ACC112 (cell line): ENCODE data around the gene HIVEP3.
"Not testable (repeated sequence)": the region's sequence is repeated elsewhere in the genome, so short reads cannot be mapped to it uniquely, and the experiment has no call there.

Experiments
- H2AFZ ChIP-seq: fragments of 200-600 bp; sonication (generic); one replicate; pipeline ENCODE4 v1.6.0; 2017; ENCODE audit warnings: antibody characterized with exemption, low read length; ENCODE audit not compliant: unreplicated experiment
- H3K27ac ChIP-seq: fragments of 200-600 bp; sonication (generic); 2 replicates; pipeline ENCODE4 v1.5.1; 2014; ENCODE audit warnings: low read depth, mild to moderate bottlenecking, antibody characterized with exemption, low read length, moderate library complexity
- H3K27me3 ChIP-seq: fragments of 200-600 bp; sonication (generic); 2 replicates; pipeline ENCODE4 v1.6.1; 2014; ENCODE audit warnings: mild to moderate bottlenecking, antibody characterized with exemption, low read length, moderate library complexity, mixed read lengths; ENCODE audit not compliant: insufficient read depth
- H3K36me3 ChIP-seq: fragments of 200-600 bp; sonication (generic); 2 replicates; pipeline ENCODE4 v1.6.1; 2016; ENCODE audit warnings: mild to moderate bottlenecking, antibody characterized with exemption, low read length, moderate library complexity, mixed read lengths; ENCODE audit not compliant: insufficient read depth
- H3K4me1 ChIP-seq: fragments of 200-600 bp; sonication (generic); one replicate; pipeline ENCODE4 v1.6.1; 2016; ENCODE audit warnings: low read length, mixed read lengths; ENCODE audit not compliant: insufficient read depth, unreplicated experiment, control insufficient read depth
- H3K4me3 ChIP-seq: fragments of 200-600 bp; sonication (generic); 2 replicates; pipeline ENCODE4 v1.5.1; 2014; ENCODE audit warnings: mild to moderate bottlenecking, low read depth, low read length
- H3K79me2 ChIP-seq: fragments of 200-600 bp; sonication (generic); one replicate; pipeline ENCODE4 v1.6.0; 2016; ENCODE audit warnings: low read length; ENCODE audit not compliant: control insufficient read depth, unreplicated experiment, insufficient read depth

Gene HIVEP3

DNA sequence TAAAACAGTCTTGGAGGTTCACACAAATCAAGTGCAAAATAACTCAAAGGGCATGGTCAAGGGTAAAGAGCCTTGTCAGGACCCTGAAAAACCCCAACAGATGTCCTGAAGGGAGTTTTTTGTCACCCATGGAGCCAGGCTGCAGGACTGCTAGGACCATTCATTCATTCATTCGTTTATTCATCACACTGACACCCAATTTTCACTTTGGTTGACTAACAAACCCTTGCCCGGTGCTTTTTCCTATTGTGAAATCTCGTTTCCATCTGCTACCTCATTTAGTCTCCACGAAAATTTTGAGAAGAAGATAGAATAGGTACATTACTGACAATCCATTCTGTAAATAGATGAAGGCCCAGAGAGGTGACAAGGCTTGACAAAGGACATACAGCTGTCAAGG is 216.0 kb downstream of the HIVEP3 start:
- peaks cover 10% of the 10 kb centered on the region; the same call in 1 of the 2 replicates for H3K27me3 ChIP-seq
- H3K36me3 ChIP-seq, result no peaks in the 10 kb centered on the region
- H3K4me3 ChIP-seq, result no peak overlapping the region
- no peaks in the 10 kb centered on the region for H3K79me2 ChIP-seq
- no peak overlapping the region for H3K27ac ChIP-seq
- no peaks in the 10 kb centered on the region for H3K4me1 ChIP-seq
- no peak overlapping the region for H2AFZ ChIP-seq

DNA sequence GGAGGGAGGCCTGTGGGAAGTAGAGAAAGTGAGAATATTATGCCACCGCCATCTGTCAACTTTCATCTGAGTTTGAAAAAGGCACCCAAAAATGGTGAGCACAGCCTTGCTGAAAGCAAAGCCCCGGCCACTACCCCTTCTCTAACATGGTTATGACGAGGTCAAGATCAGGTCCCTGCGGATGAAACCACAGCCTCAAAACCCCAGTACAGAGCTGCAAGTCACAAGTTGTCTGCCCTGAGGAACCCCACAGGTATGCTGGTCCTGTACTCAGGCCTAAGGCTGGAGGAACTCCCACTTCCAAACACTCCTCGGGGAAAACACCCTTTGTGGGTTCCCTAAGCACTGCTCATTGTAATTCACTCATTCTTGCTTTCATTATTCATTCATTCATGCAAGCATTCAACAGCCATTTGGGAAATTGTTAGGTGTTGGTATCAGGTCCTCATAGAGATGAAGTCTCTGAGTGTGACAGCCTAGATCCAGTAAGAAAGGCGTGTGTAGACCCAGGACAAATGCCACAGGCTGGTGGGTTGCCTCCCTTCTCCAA is 217.7 kb downstream of the HIVEP3 start:
- Histone ChIP-seq H3K4me1 (no peaks in the 10 kb centered on the region), H3K4me3 (no peak overlapping the region)

DNA sequence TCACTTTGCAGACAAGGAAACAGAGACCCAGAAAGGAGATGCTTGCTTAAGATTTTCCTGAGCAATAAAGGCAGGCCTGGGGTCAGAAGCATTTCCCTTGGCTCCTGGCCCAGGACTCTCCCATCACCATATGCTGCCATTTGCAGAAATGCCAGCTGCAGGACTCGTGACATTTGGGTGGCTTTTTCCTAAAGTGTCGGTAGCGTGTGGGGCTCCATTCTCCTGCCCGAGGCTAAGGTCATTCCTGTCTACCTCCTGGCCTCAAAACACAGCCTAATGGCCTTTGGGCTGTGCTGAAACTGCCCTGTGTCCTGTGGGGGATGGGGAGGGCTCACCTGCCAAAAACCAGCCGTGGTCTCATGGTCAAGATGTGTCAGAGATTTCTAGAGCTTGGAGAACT is 218.1 kb downstream of the HIVEP3 start:
- Histone ChIP-seq H3K36me3 (no peaks in the 10 kb centered on the region), H3K79me2 (no peaks in the 10 kb centered on the region), H3K4me1 (no peaks in the 10 kb centered on the region), H3K27ac (no peak overlapping the region), H3K4me3 (no peak overlapping the region), H3K27me3 (no peaks in the 10 kb centered on the region), H2AFZ (no peak overlapping the region)

More for the DNA sequence above, 217.7 kb downstream of the HIVEP3 start:
- no peaks in the 10 kb centered on the region for H3K36me3 ChIP-seq
- H2AFZ ChIP-seq, result no peak overlapping the region
- H3K27ac ChIP-seq, result no peak overlapping the region
- H3K79me2 ChIP-seq, result no peaks in the 10 kb centered on the region
- H3K27me3 ChIP-seq, result no peaks in the 10 kb centered on the region

DNA sequence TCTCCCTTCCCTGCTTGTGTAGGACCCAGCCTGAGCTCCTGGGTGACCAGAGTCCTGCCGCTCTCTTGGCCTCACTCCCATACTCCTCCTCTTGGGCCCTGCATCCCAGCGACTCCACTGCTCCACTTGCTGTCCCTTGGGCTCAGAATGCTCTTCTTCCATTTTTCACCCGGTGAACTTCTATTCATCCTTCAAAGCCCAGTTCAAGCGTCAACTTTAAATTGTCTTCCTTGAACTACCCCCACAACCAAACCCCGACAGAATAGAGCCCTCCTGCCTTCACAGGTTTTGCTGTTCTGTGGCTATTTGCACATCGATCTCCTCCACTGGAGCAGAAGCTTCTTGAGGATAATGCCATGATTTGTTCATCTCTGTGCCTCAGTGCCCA is 218.9 kb downstream of the HIVEP3 start:
- Histone ChIP-seq H3K27me3 (no peaks in the 10 kb centered on the region), H3K79me2 (no peaks in the 10 kb centered on the region), H2AFZ (no peak overlapping the region), H3K4me1 (no peaks in the 10 kb centered on the region), H3K27ac (no peak overlapping the region), H3K4me3 (no peak overlapping the region), H3K36me3 (no peaks in the 10 kb centered on the region)

DNA sequence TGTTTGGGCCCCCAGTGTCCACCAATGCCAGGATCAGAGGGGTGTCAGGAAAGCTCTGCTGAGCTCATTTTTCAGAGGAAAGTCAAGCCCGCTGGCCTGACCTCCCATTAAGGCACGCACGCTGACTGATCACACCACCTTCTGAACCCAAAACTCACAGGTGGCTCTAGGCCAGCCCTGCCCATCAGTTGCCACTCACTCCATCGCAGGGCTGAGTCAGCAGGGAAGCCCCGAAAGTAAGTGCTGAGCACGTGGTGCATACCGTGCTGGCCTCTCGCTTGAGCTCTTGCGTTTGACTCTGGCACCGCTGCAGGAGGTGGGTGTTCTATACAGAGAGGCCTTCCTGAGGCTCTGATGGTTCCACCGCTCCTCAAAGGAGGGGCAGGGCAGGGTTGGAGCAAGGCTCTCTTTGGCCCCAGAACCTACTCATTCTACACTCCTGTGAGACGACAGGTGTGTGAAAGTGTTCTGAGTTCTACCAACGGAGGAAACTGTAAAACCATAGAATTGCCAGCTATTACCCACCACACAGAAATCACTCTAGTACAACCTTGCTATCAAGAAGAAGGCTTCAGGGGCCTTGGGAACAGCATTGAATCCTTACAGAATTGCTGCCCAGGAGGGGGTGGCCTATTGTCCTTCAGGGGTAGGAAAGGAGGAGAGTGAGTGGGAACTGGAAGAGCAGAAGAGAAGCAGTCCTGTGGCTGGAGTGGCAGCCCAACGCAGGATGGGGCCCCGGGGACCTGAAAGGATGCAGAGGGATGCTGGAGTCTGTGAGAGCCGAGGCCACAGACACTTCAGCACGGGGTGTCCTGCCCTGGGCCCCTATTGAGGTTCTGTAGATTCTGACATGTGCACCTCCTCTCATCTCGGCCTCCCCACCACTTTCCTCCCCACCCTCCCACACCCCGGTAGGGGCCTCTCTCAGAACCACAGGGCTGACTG is 219.5 kb downstream of the HIVEP3 start:
- Histone ChIP-seq H3K4me3 (no peak overlapping the region), H3K27me3 (no peaks in the 10 kb centered on the region), H3K79me2 (no peaks in the 10 kb centered on the region), H3K36me3 (no peaks in the 10 kb centered on the region), H2AFZ (no peak overlapping the region), H3K27ac (no peak overlapping the region), H3K4me1 (no peaks in the 10 kb centered on the region)

DNA sequence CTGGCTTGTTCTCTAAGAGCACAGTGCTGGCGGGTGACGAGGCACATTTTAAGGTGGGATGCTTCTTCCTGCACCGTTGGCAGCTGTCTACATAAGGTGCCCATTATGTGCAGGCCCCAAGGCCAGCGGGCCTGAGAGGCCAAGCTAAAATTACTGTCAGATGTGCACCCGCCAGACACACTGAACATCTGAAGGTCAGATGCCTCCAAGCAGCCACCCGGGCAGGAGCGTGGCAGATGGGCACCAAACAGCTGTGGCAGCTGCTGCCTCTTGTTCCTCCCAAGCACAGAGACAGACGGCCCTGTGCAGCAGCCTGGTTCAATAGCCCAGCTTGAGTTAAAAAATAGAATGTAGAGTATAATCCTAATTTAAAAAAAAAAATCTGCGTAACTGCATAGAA is 222.3 kb downstream of the HIVEP3 start:
- no peaks in the 10 kb centered on the region for H3K27me3 ChIP-seq
- no peak overlapping the region for H3K4me3 ChIP-seq
- no peaks in the 10 kb centered on the region for H3K4me1 ChIP-seq
- no peak overlapping the region for H3K27ac ChIP-seq
- no peak overlapping the region for H2AFZ ChIP-seq
- no peaks in the 10 kb centered on the region for H3K36me3 ChIP-seq
- no peaks in the 10 kb centered on the region for H3K79me2 ChIP-seq

DNA sequence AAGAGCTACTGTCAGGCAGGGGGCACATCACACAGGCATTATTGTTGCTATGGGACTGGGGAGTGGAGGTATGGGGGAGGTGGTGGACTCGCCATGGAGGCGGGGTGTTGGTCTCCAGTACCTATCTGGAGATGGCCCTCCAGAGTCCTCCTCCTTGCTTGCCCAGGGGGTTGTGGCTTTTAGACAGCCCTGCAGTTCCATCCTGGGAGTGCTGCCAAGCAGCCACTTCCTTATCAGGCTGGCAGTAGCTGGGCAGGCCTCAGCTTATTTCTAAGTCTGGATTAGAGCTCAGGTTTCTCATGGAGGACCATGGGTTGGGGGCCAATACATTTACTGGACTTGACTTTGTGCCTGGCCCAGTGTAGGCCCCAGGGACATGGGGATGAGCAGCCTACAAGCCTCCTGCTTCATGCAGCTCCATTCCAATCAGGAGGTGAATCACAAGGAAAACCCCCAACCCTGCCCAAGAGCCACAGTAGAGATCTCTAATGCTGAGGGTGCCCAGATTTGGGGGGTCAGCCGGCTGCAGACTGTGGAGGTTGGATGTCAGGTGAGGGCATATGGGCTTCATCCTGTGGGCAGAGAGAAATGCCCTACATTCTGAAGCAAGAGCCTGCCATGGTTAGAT is 223.5 kb downstream of the HIVEP3 start:
- Histone ChIP-seq H3K27ac (no peak overlapping the region), H2AFZ (no peak overlapping the region), H3K79me2 (no peaks in the 10 kb centered on the region), H3K4me1 (no peaks in the 10 kb centered on the region), H3K4me3 (no peak overlapping the region), H3K27me3 (no peaks in the 10 kb centered on the region), H3K36me3 (no peaks in the 10 kb centered on the region)

DNA sequence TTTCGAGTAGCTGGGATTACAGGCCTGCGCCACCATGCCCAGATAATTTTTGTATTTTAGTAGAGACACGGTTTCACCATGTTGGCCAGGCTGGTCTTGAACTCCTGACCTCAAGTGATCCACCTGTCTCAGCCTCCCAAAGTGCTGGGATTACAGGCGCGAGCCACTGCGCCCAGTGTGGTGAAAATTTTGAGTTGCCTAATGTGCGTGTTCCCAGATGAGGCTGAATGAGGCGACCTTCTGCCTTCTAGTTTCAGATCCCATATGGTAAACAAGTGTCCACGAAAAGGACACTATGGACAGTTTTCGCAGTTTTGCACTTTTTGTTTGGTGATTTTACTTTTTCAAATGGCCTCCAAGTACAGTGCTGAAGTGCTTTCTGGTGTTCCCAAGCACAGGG is 226.8 kb downstream of the HIVEP3 start:
- H2AFZ ChIP-seq, H3K36me3 ChIP-seq, H3K27ac ChIP-seq, H3K27me3 ChIP-seq, H3K4me1 ChIP-seq, H3K79me2 ChIP-seq, H3K4me3 ChIP-seq: not testable (repeated sequence)

DNA sequence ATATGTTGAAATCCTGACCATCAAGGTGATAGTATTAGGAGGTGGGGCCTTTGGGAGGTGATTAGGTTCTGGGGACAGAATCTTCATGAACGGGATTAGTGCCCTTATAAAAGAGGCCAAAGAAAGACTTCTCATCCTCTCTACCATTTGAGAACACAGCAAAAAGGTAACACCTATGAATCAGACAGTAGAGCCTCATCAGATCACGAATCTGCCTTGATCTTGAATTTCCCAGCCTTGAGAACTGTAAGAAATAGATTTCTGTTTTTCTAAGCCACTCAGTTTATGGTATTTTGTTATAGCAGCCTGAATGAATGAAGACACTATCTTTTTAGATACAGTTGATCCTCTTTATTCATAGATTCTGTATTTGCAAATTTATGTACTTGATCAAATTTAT is 227.3 kb downstream of the HIVEP3 start:
- Histone ChIP-seq H3K4me3 (no peak overlapping the region), H3K79me2 (no peaks in the 10 kb centered on the region), H3K4me1 (no peaks in the 10 kb centered on the region), H3K27ac (no peak overlapping the region), H2AFZ (no peak overlapping the region), H3K27me3 (no peaks in the 10 kb centered on the region), H3K36me3 (no peaks in the 10 kb centered on the region)

DNA sequence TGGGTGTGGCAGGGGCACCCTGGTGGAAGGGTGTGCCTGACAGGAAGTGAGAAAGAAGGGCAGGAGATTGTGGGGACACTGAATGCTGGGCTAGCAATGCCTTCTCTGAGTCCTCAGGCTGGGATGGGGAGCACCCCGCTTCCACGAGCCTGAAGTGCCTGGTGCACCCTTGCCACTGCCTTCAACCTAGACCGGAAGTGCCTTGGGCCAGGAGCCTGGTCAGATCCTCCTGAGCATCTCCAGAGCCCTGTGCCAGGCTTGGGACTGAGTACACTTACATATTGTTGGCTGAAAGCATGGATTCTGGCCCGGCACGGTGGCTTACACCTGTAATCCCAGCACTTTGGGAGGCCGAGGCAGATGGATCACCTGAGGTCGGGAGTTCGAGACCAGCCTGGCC is 228.4 kb downstream of the HIVEP3 start:
- no peaks in the 10 kb centered on the region for H3K79me2 ChIP-seq
- no peak overlapping the region for H3K27ac ChIP-seq
- no peak overlapping the region for H2AFZ ChIP-seq
- no peaks in the 10 kb centered on the region for H3K4me1 ChIP-seq
- H3K36me3 ChIP-seq, result no peaks in the 10 kb centered on the region
- H3K27me3 ChIP-seq, result no peaks in the 10 kb centered on the region
- no peak overlapping the region for H3K4me3 ChIP-seq

DNA sequence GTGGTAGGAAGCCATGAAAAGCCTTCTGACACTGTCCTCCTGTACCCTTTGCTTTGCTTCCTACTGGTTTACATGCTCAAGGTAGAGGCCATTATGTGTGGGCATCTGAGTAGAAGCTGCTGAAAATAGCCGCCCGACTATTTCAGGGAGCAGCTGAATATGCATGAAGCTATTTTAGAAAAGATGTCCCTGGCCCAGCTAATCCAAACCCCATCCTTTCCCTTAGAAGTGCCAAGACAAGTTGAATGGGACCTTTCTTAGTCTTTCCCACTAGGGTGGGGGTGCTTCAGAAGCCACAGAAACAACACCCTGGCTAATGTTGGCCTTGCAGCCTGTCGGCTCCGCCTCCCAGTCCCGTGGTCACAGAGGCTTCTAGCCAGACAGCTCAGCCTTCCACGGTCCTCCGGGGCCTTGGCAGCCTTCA is 229.2 kb downstream of the HIVEP3 start:
- Histone ChIP-seq H3K27me3 (no peaks in the 10 kb centered on the region), H2AFZ (no peak overlapping the region), H3K4me1 (peaks cover under 1% of the 10 kb centered on the region), H3K36me3 (no peaks in the 10 kb centered on the region), H3K79me2 (no peaks in the 10 kb centered on the region), H3K27ac (no peak overlapping the region), H3K4me3 (no peak overlapping the region)
